ENCODE data around the gene RNU6-9.

The RNU6-9 gene

DNA sequence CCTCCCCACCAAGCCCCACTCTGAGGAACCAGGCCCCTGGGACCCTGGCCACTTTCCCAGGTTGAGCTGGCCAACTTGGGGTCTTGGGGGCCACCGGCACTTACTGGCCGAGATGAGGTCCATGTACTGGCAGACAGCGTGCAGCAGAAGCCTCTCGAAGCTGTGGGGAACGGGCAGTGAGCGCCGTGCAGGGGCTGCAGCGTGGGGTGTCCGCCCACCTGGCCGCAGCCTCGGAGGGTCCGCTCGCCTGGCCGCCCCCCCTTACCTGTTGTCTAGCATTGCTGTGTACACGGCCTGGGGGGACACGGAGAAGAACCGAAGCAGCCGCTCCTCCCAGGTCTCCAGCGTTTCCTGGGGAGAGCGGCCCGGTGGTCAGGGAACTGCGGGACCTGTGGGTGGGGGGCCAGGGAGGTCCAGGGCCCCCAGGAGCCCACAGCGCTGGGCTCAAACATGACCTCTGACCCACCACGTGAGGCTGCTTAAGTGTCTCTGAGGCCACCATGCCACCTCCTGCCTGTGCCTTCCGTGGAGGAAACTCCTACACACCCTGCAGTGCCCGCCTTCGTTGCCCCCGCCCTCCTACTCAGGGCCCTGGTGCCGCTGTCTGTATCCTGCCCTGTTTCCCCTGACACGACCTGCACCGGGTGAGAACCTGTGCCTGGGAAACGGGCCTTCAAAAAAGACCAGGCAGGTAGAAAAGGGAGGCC, 6.2 kb downstream of the RNU6-9 start:
- no peak for DNase-seq

DNA sequence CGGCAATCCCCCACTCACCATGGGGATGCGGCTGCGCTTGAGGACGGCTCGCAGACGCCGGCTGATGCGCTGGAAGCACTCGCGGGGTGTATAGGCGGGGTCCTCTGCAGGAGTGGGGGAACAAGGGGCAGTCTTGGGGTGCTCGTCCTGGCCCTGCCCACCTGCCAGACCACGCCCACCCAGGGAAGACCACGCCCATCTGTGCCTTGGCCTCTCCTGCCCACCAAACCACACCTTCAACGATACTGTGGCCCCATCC, 6.7 kb downstream of the RNU6-9 start:
- no peak for DNase-seq

DNA sequence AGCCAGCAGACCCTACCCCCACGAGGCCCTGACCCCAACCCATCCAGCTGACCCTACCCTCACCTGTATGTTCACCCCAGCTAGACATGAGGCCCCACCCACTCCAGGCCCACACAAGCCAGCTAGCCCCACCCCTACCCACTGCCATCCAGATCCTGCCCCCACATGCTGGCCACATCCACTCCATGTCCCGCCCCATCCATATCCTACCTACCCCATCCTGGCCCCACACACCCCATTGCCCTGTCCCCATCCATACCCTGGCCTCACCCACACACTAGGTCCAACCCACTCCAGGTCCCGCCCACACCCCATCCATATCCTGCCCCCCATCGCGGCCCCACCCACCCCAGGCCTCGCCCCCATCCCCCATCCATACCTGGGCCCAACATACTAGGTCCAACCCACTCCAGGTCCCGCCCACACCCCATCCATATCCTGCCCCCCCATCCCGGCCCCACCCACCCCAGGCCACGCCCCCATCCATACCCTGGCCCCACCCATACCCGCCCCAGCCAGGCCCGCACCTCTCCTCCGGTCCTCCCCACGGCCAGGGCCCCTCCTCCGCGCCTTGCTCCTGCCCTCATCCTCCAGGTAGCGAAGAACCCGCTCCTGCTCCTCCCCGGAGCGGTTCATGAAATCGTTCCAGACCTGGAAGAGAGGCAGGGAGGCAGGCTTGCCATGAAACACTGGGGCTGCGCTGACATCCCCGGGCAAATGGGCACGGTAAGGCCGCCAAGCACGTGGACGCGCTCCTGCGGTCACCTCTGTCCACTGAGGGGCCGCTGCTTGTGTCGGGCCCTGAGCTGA, 7.2 kb downstream of the RNU6-9 start:
- DNase-seq = no peak

DNA sequence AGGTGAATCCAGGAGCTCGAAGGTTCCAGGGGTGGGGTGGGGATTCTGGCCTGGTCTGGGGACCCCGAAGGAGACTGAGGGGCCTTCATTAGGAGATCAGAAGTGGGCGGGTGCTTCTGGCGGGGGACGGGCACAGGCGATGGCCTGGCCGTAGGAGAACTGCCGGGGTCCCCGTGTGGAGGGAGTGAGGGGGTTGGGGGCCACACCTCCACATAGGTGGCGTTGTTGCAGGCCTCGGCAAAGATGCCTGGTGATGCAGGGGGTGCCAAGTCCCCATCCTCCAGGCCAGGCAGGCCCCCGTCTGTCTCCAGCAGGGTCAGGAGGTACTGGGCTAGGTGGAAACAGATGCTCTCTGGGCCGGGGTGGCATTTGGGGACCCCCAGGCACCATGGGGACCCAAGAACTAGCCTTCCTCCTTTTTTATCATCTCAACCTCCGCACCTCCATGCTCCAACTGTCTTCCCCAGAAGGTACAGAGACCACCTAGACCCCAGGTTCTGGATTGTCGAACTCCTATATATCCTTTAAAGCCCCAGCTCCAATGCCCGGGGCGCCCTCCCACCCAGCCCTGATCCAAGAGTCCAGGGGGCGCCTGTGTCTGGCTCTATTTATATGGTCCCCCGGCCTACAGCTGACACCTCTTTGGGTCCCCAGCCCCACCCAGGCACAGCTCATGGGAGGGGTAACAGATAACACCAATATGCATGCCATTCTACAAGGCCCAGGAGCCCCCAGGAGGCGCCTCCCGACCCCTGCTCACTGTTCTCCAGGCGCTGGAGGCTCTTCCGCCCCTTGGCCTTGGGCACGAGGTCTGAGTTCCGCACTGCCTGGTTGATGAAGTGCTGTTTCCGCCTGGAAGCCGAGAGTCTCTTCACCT, 8.2 kb downstream of the RNU6-9 start:
- no peak for DNase-seq

DNA sequence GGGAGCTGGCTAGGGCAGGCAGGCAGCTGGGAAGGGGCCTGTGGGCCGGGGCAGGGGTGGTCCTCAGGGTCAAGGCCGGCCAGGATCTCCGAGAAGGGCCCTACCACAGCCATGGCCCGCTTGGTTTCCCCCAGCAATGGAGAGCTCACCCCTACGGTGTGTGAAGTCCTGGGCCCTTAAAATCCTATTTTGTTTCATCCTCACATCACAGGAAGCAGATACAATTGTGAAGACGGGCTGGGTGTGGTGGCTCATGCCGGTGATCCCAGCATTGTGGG, 8.7 kb downstream of the RNU6-9 start:
- DNase-seq = no peak

DNA sequence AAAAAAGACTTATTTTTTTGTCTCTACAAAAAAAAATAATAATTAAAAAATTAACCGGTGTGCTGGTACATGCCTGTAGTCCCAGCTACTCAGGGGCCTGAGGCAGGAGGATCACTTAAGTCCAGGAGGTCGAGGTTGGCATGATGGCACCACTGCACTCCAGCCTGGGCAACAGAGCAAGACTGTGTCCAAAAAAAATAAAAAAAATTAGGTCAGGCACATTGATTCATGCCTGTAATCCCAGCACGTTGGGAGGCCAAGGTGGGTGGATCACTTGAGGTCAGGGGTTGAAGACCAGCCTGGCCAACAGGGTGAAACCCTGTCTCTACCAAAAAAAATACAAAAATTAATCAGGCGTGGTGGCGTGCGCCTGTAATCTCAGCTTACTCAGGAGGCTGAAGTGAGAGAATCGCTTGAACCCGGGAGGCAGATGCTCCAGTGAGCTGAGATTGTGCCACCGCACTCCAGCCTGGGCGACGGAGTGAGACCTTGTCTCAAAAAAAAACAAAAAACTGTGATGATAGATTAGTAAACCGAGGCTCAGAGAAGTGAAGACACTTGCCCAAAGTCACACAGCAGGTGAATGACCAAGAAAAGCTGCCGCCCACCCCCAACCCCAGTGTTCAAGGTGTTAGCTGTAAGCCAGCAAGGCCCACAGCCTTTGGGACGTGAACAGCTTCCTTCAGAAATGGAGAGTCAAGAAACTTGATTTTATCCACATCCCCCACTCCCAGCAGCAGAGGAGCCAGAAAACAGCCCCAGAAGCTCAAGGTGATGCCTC, 9.4 kb downstream of the RNU6-9 start:
- DNase-seq = no peak

DNA sequence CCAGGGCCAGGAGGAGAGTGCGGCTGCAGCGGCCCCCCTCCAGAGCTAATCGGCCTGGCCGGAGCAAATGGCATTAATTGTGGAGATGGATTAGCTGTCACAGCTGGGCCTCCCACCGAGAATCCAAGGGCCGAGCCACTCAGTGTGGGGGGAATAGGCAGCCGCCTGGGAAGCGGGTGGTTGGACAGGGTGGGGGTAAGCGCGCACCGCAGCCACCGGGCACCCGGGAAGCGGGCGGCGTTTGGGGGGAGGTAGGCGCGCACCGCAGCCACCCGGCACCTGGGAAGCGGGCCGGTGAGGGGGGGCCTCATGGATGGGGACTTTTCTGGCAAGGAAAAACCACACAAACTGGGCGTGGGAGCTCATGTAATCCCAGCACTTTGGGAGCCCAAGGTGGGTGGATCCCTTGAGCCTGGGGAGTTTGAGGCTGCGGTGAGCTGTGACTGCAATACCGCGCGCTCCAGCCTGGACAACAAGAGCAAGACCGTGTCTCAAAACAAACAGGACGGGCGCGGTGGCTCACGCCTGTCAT, 10.0 kb downstream of the RNU6-9 start:
- DNase-seq = no peak

DNA sequence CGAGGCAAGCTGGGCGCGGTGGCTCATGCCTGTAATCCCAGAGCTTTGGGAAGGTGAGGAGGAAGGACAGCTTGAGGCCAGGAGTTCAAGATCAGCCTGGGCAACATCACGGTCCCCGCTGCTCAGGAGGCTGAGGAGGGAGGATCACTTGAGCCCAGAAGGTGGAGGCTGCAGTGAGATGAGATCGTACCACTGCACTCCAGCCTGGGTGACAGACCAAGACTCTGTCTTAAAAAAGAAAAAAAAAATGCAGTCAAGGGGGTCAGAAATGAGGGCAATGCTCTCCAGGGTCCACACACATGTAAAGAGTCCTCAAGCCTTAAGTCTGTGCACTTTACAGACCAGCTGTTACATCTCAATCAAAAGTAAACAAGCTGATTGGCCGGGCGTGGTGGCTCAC, 11.3 kb downstream of the RNU6-9 start:
- DNase-seq = no peak

DNA sequence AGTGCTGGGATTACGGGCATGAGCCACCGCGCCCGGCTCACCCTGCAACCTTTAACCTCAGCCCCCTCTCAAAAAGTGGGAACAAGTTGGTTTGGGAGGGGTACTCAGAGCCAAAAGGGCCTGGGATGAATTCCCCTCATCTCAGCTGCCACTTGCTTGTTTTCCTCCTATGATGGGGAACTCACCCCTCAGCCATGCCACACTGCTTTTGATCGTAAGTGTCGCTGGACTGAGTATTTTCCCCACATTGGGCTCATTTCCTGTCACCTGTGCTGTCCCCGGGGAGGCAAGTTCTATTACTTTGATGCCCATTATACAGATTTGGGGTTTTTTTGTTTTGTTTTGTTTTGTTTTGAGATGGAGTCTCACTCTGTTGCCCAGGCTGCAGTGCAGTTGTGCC, 13.2 kb downstream of the RNU6-9 start:
- no peak for DNase-seq

DNA sequence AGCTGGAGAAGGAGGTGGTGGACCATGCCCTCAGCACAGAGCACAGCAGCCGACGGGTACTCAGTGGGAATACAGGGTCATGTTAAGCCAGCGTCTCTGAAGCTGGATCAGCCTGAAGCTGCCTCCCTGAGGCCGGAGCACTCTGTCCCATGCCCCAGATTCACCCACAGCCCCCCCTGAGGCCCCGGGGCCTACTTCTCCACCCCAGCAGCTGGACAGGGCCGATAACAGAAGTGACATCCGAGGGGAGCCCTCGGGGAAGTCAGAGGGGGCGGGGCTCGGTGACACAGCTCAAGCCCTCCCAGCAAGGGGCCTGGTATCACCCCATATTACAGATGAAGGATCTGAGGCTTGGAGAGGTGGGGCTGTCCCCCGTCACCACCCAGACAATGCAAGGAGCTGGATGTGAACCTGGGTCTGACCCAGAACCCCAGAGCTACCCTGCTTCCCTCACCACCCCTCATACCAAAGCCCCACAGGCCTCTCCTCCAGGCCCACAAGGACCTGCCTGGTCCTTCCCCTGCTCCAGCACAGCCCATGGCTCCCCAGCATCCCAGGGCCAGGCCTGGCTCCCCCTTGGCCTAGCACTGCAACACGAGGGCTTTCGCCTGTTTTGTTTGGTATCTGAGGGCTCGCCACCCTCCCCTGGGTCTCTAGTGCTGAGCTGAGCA, 14.0 kb downstream of the RNU6-9 start:
- no peak for DNase-seq

DNA sequence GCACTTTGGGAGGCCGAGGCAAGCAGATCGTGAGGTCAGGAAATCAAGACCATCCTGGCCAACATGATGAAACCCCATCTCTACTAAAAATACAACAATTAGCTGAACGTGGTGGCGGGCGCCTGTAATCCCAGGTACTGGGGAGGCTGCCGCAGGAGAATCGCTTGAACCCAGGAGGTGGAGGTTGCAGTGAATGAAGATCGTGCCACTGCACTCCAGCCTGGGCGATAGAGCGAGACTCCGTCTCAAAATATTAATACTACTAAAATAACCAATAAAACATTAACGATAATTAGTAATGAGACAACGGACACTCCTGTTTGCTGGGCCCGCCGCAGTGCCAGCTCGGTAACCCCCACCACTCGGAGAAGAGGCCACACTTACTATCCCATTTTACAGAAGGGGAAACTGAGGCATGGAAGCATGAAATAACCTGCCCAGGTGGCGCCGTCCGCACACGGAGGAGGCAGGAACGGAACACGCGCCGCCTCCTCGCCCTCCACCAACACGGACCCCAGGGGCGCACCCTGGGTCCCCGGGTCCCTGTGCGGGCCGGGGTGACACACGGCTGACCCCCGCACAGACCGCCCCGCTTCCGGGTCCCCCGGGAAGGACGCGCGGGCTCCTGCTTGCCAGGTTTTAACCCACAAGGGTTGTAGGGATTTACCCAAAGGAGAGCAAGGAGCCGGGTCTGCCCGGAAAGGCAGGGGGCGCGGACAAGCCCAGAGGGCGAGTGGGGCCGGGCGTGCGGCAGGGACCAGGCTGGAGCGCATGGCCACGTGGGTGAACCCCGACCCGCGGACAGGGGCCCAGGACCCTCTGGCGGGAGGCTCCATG, 18.1 kb downstream of the RNU6-9 start:
- no peak for DNase-seq

DNA sequence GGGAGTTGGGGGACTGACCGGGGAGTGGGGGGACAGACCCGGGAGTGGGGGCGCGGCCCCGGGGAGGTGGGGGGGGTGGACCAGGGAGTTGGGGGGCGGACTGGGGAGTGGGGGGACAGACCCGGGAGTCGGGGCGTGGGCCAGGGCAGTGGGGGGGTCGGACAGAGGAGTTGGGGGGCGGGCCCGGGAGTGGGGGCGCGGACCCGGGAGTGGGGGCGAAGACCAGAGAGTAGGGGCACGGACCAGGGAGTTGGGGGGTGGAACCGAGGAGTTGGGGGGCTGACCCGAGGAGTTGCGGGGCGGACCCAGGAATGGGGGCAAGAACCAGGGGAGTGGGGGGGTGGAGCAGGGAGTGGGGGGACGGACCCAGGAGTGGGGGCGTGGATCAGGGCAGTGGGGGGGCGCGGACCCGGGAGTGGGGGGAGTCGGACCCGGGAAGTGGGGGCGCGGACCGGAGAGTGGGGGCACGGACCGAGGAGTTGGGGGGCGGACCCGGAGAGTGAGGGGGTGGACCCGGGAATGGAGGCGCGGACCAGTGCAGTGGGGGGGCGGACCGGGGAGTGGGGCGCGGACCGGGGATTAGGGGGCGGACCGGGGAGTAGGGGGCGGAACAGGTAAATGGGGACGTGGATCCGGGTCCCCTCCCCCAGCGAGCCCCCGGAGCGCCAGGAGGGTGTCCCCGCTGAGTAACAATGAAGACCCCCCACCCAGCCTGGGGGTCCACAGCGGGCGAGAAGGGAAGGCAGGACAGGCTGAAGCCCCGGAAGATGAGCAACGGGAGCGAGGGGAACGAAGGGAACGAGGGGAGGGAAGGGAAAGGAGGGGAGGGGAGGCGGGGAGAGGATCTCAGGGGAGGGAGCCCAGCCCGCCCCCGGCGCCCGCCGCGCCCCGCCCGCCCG, 19.1 kb downstream of the RNU6-9 start:
- no peak for DNase-seq

DNA sequence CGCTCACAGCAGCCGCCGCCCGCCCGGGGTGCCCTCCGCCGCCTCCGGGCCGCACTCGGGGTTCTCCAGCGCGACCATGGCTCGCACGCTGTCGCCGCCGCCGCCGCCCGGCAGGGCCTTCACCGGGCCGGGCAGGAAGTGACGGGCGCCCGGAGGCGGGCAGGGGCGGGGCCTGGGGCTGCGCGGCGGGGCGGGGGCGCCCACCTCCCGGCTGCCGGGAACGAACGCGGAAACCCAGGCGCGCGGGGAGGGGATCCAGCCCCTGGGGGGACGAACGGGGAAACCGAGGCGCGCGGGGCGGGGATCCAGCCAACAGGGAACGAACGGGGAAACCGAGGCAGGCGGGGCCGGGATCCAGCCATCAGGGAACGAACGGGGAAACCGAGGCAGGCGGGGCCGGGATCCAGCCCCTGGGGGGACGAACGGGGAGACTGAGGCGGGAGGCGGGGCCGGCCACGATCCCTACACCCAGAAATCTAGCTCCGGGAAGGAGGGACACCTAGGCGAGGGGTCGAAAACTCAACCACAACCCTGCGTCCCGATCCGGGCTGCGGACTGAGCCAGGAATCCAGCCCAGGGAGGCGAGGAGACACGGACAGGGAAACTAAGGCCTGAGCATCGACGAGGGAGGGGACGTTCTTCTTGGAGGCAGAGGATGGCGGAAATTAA, 19.9 kb downstream of the RNU6-9 start, which contains the start of gene R3HDM4:
Gene R3HDM4, minus strand, starts transcription at position 140 of the 669 bp plus-strand sequence. Its CDS starts 62 bp downstream, at position 78.
- DNase-seq = no peak

DNA sequence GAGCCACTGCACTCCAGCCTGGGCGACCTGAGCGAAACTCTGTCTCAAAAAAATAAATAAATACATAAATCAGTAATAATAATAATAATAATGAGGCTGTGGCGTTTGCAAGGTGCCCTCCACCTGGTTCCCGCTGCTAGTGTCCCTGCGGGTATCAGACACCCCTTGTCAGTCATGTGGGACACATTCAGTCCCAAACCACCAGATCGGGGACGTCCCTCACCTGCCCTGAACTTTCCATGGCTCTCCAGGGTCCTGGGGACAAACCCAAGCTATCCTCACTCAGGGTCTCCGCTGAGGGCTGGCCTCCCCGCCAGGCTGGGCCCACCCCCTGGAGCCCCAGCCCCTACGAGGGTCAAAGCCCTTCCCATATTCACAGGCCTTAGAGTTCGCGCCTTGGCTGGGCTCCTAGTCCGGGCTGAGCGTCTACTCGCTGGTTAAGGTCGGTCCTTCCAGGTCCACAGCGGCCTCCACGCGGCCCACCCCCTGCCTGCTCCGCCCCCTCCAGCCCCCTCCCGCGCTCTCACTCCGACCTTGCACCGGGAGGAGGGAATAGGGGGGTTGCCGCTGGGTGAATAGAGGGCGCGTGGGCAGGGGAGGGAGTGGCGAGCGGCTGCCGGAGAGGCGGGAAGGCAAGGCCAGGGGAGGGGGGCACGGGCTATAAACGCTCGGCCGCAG, 23.5 kb downstream of the RNU6-9 start:
- no peak for DNase-seq

DNA sequence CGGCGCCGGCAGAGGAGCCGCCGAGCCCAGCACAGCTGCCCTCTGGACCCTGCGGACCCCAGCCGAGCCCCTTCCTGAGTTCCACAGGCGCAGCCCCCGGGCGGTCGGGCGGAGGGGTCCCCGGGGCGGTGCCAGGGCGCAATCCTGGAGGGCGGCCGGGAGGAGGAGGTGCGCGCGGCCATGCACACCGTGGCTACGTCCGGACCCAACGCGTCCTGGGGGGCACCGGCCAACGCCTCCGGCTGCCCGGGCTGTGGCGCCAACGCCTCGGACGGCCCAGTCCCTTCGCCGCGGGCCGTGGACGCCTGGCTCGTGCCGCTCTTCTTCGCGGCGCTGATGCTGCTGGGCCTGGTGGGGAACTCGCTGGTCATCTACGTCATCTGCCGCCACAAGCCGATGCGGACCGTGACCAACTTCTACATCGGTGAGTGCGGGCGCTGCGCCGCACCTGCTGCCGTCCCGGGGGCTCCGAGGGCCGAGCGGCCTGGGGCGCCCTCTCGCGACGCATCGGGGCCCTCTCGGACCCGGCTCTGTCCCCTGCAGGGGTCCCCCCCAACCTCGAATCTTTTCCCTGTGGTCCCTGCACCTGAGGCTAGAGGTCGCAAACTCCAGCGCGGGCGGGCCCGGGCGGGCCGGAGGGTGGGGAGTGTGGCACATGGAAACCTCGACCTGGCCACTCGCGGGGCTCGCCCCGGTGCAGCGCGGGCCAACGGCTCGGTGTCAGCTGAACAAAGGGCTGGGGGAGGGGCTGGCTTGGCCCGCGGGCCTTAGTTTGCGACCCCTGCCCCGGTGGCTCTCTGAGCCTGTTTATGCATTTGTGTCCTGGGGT, 24.3 kb downstream of the RNU6-9 start, which contains the start of gene KISS1R:
Gene KISS1R, plus strand, starts transcription at position 11 of the 829 bp plus-strand sequence. Its CDS starts 170 bp downstream, at position 181.
- DNase-seq = peak; percentile 33

DNA sequence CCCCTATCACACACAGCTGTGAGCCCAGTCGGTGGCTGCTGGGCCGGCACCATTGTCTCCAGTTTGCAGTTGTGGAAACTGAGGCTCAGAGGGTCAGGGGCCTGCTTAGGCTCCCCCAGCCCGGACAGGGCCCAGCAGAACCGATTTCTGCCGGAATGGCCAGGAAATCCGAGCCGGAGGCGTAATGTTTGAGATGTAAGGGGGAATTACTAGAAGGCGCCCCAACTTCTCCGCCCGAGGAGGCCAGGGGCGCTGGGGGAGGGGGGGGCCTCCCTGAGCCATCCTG, 24.8 kb downstream of the RNU6-9 start:
- DNase-seq = no peak

DNA sequence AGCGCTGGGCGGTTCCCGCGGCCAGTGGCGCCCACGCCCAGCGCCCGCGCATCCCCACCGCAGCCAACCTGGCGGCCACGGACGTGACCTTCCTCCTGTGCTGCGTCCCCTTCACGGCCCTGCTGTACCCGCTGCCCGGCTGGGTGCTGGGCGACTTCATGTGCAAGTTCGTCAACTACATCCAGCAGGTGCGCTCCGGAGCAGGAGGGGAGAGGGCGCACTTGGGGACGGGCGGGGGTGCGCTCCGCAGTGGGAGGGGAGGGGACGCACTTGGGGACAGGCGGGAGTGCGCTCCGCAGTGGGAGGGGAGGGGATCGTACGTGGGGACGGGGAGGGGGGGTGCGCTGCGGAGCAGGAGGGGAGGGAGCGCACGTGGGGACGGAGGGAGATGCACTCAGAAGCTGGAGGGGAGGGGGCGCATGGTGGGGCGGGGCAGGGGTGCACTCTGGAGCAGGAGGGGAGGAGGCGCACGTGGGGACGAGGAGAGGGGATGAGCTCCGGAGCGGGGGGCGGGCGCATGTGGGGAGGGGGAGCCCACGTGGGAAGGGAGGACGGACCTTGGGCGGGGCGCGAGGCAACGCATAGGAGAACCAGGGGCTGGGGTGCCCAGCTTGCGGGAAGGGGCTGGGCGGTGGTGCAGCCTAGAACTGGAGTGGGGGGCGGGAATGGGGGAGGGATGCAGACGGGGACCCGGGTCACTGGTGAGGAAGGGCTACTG, 25.4 kb downstream of the RNU6-9 start:
- no peak for DNase-seq
